Measurements from ENCODE around the gene C2CD4C. TPM values are rescaled to one million over a fixed set of nuclear protein-coding genes. Genes with fewer than 3 reads are reported as not detected.

Gene C2CD4C
- total and polyA plus RNA-seq, 2 of the 13 experiments (the other 11 are each of a cell fraction or from before 2014, with no cell fraction given): not detected

- intact Hi-C loops (cut with micrococcal nuclease; ENCODE audit: unreplicated experiment) (no loop called here), in situ Hi-C loops (cut with HindIII; ENCODE audit: extremely low pct_ligation_motif_present, low pct_unique_long_range_greater_than_20kb) (no loop called here)
- Histone ChIP-seq H2AFZ (ENCODE audit: low read length) (no peak overlapping the region), H3K36me3 (replicated peaks in 1 of 2; ENCODE audit: control insufficient read depth in 1 of 2, insufficient read depth in 2 of 2, low read length in 2 of 2) (peaks cover 0 to 3% of the 10 kb centered on the region in 2 experiments; a peak in 1 of 5 replicates), H3K27me3 (ENCODE audit: control insufficient read depth in 1 of 2, insufficient read depth in 2 of 2, low read length in 2 of 2) (no peaks in the 10 kb centered on the region), H3K9ac (ENCODE audit: insufficient read depth, low read depth, low read length) (no peak overlapping the region), H3K4me1 (ENCODE audit: insufficient read depth, low read length) (no peaks in the 10 kb centered on the region), H3K79me2 (ENCODE audit: insufficient read depth, low read length) (no peaks in the 10 kb centered on the region), H4K20me1 (ENCODE audit: insufficient read depth, low read length) (no peaks in the 10 kb centered on the region), H3K9me3 (ENCODE audit: low read length) (no peaks in the 10 kb centered on the region), H3K4me3 (replicated peaks in 1 of 3; ENCODE audit: insufficient read depth in 1 of 3, low read depth in 2 of 3, low read length in 3 of 3) (no peak overlapping the region), H3K4me2 (ENCODE audit: low read depth, low read length) (no peak overlapping the region), H3K27ac (ENCODE audit: extremely low read length, insufficient read depth, low read length) (no peak overlapping the region)
- ChIA-PET CTCF (ENCODE audit: low intra/inter-chr PET ratio, low total read pairs) (no interaction called here), POLR2A (no interaction called here)
- ATAC-seq: no peak; the same call in 2 of the 3 replicates
- no TSS peak for BruUV-seq (replicated peaks)
- no peak for DNase-seq (ENCODE audit: low spot score)
- FAIRE-seq: no peak
- 89% methylated on average over 20 of the region's 25 CpGs for WGBS (ENCODE audit: low lambda C conversion rate)
- TF ChIP-seq ZNF839 (CRISPR knock-in tag; IDR thresholded peaks at IDR 0.05; ENCODE audit: borderline replicate concordance) (no peak), ZNF891 (CRISPR knock-in tag; IDR thresholded peaks at IDR 0.05) (no peak), ZIK1 (CRISPR knock-in tag; IDR thresholded peaks at IDR 0.05; ENCODE audit: borderline replicate concordance, low read depth) (no peak), FOXA1 (IDR thresholded peaks at IDR 0.05) (no peak), FOXA1 (CRISPR knock-in tag; IDR thresholded peaks at IDR 0.05) (no peak), REXO4 (CRISPR knock-in tag; IDR thresholded peaks at IDR 0.05; ENCODE audit: borderline replicate concordance) (no peak), ZNF501 (CRISPR knock-in tag; IDR thresholded peaks at IDR 0.05) (no peak), NCOR1 (IDR thresholded peaks at IDR 0.05; ENCODE audit: borderline replicate concordance, low read length) (no peak), MYC (CRISPR knock-in tag; IDR thresholded peaks at IDR 0.05; ENCODE audit: borderline replicate concordance) (no peak), ZBTB7B (CRISPR knock-in tag; IDR thresholded peaks at IDR 0.05) (no peak)
- TF ChIP-seq, protein P1, sequence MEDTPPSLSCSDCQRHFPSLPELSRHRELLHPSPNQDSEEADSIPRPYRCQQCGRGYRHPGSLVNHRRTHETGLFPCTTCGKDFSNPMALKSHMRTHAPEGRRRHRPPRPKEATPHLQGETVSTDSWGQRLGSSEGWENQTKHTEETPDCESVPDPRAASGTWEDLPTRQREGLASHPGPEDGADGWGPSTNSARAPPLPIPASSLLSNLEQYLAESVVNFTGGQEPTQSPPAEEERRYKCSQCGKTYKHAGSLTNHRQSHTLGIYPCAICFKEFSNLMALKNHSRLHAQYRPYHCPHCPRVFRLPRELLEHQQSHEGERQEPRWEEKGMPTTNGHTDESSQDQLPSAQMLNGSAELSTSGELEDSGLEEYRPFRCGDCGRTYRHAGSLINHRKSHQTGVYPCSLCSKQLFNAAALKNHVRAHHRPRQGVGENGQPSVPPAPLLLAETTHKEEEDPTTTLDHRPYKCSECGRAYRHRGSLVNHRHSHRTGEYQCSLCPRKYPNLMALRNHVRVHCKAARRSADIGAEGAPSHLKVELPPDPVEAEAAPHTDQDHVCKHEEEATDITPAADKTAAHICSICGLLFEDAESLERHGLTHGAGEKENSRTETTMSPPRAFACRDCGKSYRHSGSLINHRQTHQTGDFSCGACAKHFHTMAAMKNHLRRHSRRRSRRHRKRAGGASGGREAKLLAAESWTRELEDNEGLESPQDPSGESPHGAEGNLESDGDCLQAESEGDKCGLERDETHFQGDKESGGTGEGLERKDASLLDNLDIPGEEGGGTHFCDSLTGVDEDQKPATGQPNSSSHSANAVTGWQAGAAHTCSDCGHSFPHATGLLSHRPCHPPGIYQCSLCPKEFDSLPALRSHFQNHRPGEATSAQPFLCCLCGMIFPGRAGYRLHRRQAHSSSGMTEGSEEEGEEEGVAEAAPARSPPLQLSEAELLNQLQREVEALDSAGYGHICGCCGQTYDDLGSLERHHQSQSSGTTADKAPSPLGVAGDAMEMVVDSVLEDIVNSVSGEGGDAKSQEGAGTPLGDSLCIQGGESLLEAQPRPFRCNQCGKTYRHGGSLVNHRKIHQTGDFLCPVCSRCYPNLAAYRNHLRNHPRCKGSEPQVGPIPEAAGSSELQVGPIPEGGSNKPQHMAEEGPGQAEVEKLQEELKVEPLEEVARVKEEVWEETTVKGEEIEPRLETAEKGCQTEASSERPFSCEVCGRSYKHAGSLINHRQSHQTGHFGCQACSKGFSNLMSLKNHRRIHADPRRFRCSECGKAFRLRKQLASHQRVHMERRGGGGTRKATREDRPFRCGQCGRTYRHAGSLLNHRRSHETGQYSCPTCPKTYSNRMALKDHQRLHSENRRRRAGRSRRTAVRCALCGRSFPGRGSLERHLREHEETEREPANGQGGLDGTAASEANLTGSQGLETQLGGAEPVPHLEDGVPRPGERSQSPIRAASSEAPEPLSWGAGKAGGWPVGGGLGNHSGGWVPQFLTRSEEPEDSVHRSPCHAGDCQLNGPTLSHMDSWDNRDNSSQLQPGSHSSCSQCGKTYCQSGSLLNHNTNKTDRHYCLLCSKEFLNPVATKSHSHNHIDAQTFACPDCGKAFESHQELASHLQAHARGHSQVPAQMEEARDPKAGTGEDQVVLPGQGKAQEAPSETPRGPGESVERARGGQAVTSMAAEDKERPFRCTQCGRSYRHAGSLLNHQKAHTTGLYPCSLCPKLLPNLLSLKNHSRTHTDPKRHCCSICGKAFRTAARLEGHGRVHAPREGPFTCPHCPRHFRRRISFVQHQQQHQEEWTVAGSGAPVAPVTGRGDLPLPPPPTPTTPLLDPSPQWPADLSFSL (CRISPR knock-in tag; IDR thresholded peaks at IDR 0.05): no peak
- TF ChIP-seq, protein P2, sequence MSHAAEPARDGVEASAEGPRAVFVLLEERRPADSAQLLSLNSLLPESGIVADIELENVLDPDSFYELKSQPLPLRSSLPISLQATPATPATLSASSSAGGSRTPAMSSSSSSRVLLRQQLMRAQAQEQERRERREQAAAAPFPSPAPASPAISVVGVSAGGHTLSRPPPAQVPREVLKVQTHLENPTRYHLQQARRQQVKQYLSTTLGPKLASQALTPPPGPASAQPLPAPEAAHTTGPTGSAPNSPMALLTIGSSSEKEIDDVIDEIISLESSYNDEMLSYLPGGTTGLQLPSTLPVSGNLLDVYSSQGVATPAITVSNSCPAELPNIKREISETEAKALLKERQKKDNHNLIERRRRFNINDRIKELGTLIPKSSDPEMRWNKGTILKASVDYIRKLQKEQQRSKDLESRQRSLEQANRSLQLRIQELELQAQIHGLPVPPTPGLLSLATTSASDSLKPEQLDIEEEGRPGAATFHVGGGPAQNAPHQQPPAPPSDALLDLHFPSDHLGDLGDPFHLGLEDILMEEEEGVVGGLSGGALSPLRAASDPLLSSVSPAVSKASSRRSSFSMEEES (CRISPR knock-in tag; IDR thresholded peaks at IDR 0.05): no peak
- TF ChIP-seq, protein P3, sequence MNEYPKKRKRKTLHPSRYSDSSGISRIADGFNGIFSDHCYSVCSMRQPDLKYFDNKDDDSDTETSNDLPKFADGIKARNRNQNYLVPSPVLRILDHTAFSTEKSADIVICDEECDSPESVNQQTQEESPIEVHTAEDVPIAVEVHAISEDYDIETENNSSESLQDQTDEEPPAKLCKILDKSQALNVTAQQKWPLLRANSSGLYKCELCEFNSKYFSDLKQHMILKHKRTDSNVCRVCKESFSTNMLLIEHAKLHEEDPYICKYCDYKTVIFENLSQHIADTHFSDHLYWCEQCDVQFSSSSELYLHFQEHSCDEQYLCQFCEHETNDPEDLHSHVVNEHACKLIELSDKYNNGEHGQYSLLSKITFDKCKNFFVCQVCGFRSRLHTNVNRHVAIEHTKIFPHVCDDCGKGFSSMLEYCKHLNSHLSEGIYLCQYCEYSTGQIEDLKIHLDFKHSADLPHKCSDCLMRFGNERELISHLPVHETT (CRISPR knock-in tag; conservative IDR thresholded peaks at IDR 0.05): no peak
Measured at GRCh38 chr19:423691-424466, 14.9 kb upstream of the C2CD4C start.
